Measurements from ENCODE around the gene RASL10B.
A peak's percentile ranks its signal among the peaks of the same experiment; 100 is the strongest.

The RASL10B gene

GRCh38 chr17:35765756-35766488 lies 34.5 kb downstream of the RASL10B start:
- DNase-seq (ENCODE audit: low read depth) = no peak

GRCh38 chr17:35766489-35766877 lies 35.0 kb downstream of the RASL10B start:
- no peak for DNase-seq (ENCODE audit: low read depth)

DNA sequence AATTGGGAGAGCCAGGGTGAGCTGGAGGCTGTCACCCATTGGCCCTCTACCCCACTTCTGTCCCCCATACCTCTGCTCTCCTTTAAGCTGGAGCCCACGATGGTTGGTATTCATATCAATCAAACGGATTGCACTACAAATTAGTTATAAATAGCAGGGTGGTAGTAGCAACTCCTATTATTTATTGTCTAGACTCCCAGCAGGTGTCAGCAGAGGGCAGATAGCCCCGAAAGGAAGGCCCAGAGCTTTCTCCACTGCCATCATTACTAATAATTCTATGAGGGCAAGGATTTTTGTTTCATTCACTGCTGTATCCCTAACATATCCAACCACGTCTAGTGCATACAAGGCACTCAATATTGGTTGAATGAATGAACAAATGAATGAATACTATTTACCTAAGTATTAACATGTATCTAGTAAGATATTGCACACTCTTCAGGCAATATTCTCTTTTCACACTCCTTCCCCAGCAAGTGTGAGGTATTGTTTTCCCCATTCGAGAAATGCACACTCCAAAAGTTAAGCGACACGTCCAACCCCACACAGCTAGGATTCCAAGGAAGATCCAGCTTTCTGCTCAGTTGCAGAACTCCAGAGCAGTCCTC lies 35.6 kb downstream of the RASL10B start:
- no peak for DNase-seq (ENCODE audit: low read depth)

DNA sequence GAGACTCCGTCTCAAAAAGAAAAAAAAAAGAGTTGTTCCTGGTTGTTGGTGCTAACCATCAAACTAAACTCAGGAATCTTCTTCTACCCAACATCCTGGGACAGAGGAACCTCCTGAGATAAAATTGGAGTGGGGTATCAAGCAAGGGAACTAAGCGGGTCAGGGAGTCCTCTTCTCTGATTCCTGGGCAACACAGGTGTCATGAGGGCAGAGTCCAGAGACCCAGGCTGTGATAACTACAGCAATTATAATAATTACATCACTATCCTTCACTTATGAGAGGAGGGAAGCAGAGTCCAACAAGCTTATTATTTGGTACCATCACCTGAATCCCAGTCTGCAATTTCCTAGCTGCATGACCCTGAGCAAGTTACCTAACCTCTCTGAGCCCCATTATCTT lies 37.4 kb downstream of the RASL10B start:
- no peak for DNase-seq (ENCODE audit: low read depth)

GRCh38 chr17:35769895-35770486 lies 38.6 kb downstream of the RASL10B start:
- no peak for DNase-seq (ENCODE audit: low read depth)

GRCh38 chr17:35773129-35773528 lies 41.7 kb downstream of the RASL10B start:
- no peak for DNase-seq (ENCODE audit: low read depth)

DNA sequence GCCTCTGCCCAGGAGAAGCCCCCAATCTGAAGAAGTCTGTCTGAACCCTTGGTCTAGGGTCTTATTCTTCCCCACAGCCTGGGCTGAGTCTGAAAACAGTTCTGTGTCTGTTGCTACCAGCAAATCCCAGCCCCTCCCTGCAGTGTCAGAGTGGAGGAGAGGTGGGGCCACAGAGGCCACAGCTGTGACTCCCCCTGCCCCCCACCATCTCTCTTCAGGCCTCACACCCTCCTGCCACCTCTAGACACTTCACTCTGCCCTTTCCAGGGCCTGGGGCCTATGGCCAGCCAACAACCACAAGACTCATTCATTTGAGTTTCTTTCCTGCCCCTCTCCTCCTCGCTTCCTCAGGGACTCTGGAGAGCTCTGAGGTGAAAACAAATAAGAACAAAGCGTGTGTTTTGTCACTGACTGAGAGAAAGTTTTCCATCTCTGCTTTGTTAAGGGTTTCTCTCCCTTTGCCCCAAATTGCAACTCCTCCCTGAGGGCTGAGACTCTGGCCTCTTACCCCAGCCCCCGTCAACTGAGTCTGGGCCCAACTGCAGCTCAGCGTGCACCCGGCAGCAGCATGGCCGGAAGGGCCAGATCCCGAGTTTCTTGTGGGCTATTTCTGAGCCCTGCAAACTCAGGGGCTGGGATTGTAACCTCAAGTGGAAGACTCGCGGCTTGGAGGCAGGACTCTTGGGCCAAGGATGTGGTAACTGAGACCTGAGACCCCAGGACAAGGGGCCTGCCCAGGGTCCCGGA lies 42.4 kb downstream of the RASL10B start:
- no peak for DNase-seq (ENCODE audit: low read depth)

DNA sequence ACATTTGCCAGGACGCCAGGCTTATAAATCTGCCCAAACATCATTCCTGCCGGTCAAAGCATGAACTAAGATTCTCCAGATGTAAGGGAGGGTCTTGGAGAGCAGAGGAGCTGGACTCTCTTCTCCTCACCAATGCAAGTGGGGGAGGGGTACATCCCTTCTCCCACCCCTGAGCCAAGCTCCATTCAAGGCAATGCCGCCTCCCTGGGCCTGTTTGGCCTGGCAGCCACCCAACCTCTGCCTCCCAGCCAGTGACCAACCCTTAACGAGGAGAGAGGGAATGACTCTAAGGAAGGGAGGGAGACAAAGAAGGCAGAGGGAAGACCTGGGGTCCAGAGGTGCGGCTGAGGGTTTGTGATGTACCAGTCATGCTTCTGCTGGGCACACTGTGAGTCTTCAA lies 43.1 kb downstream of the RASL10B start:
- no peak for DNase-seq (ENCODE audit: low read depth)

- DNase-seq (ENCODE audit: low read depth) = no peak
Measured at GRCh38 chr17:35775039-35775438, 43.6 kb downstream of the RASL10B start.

- DNase-seq (ENCODE audit: low read depth) = no peak
Measured at GRCh38 chr17:35775583-35775982, 44.1 kb downstream of the RASL10B start.

DNA sequence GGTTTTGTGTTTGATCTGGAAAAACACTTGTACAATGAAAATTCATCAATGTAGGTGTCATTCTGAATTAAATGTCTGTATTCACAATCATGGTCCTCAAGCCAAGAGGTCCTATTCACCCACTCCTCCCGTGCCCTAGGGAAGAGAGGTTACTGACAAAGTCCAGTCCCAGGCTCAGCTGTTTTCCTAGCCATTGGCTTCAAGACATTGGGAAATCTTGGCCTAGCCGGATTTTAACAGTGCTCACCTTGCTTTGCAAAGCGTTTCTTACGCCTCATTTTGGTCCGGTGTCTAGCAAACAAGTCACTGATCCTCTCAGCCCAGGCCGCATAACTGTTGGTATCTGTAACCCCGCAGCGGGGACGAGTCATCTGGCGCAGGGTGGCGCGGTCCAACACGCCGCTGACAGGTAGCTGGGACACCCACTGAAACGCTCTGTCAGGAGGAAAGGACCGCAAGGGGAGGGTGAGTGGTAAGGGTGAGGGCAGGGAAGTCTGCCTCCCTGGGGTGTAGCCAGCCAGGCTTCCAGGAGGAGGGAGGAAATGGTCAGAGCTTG lies 47.3 kb downstream of the RASL10B start:
- DNase-seq (ENCODE audit: low read depth) = no peak

- no peak for DNase-seq (ENCODE audit: low read depth)
Measured at GRCh38 chr17:35780950-35781349, 49.5 kb downstream of the RASL10B start.

GRCh38 chr17:35784895-35785294 lies 53.5 kb downstream of the RASL10B start:
- DNase-seq (ENCODE audit: low read depth) = no peak

GRCh38 chr17:35786941-35787432 lies 55.5 kb downstream of the RASL10B start:
- DNase-seq (ENCODE audit: low read depth) = no peak

- peak; percentile 72 for DNase-seq (ENCODE audit: low read depth)
Measured at GRCh38 chr17:35788477-35789368, 57.3 kb downstream of the RASL10B start.

GRCh38 chr17:35790841-35791240 lies 59.4 kb downstream of the RASL10B start:
- DNase-seq (ENCODE audit: low read depth) = no peak

DNA sequence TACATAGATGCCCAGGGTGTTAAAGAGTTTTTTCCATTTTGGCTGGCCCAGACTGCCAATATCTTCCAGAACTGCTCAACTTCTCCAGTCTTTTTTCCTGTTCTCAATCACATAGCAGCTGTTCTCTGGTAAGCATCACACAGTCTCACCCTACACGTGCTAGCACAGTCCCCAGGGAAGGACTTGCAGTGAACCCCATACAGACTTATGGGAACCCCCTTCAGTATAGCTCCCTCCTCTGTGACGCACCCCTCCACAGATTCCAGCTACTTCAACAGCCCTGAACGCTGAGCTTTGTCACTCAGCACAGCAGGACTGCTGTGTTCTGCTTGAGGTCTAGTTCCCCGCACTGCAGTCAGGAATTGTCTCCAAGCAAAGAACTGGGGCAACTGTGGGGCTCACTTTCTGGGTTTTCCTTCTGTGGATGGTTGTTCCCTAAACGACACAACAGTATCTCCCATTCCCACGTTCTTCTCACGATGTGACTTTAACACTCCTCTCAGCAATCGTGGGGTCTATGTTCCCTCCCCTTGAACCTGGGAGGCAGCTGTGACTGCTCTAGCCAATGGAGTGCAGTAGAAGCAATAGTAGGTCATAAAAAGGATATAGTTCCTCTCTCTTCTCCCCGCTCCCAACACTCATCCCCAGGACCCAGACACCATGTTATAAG lies 60.4 kb downstream of the RASL10B start:
- no peak for DNase-seq (ENCODE audit: low read depth)

Data from GM04504 (cell line).